ENCODE measurements around the gene ARMC2. TPM values are rescaled to one million over a fixed set of nuclear protein-coding genes. Genes with fewer than 3 reads are reported as not detected.
"Not testable (repeated sequence)": the region's sequence is repeated elsewhere in the genome, so short reads cannot be mapped to it uniquely, and the experiment has no call there.

Gene ARMC2
- polyA plus RNA-seq, 1 experiment: 5.1 TPM

DNA sequence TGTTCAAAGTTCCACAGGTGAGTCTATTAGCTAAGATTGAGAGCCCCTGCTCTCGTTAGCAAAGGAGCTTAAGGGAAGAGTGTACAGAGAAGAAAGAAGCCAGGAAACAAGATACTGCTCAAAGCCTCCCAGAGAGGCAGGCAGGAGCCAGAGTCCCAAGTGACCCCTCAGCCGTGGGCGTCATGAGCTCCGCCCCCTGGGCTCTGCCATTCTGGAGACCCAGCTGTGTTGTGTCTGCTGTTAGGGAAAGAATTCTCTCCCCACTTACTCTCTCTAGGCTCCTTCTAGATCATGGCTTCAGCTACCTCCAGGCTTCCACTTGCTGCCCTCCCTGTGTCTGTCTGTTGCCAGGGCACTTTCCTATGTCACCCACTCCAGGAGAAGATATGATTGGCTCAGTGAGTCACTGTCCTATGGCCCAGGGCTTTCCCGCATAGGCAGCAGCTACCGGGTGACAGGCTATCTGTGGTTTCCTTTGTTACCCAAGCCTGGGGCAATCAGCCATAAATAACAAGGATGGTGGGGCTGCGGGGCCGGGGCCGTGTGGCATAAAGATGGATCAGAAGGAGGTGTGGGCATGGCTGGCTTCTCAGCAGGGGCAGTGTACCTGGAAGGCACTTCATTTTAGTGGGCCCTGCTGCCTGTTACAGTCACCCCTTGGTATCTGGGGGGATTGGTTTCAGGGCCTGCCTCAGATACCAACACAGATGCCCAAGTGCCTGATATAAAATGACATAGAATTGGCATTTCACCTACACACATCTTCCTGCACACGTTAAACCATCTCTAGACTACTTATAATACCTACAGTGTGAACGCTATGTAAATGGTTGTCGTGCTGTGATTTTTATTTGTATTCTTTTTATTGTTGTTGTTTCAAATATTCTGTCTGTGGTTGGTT lies 118.9 kb downstream of the ARMC2 start:
- TF ChIP-seq, protein P1, sequence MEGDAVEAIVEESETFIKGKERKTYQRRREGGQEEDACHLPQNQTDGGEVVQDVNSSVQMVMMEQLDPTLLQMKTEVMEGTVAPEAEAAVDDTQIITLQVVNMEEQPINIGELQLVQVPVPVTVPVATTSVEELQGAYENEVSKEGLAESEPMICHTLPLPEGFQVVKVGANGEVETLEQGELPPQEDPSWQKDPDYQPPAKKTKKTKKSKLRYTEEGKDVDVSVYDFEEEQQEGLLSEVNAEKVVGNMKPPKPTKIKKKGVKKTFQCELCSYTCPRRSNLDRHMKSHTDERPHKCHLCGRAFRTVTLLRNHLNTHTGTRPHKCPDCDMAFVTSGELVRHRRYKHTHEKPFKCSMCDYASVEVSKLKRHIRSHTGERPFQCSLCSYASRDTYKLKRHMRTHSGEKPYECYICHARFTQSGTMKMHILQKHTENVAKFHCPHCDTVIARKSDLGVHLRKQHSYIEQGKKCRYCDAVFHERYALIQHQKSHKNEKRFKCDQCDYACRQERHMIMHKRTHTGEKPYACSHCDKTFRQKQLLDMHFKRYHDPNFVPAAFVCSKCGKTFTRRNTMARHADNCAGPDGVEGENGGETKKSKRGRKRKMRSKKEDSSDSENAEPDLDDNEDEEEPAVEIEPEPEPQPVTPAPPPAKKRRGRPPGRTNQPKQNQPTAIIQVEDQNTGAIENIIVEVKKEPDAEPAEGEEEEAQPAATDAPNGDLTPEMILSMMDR (IDR thresholded peaks at IDR 0.05; ENCODE audit: low read depth, low read length): no peak
- no peaks in the 10 kb centered on the region for H3K27me3 ChIP-seq (ENCODE audit: control insufficient read depth, insufficient read depth, low read length)
- no peaks in the 10 kb centered on the region for H3K9me3 ChIP-seq (ENCODE audit: control insufficient read depth, insufficient read depth, low read length)
- ChIA-PET POLR2A (interaction anchor here (0.7 kb wide), 1 partner anchor 20 kb away, joined by 3 read pairs; no protein-coding TSS in a partner anchor), CTCF (interaction anchor here (1.3 kb wide), 1 partner anchor 425 kb away, joined by 4 read pairs; no protein-coding TSS in a partner anchor)
- DNase-seq (ENCODE audit: low read depth, low spot score): no peak
- H3K4me3 ChIP-seq (ENCODE audit: low read depth, low read length): no peak overlapping the region
- H3K27ac ChIP-seq (ENCODE audit: low read depth, low read length): no peak overlapping the region

- DNase-seq (ENCODE audit: low read depth, low spot score): no peak
- POLR2A ChIA-PET: no interaction called here
- CTCF ChIA-PET: interaction anchor here (0.7 to 1.0 kb wide), 2 partner anchors 18 to 110 kb away, joined by 3 read pairs; no protein-coding TSS in a partner anchor
- Histone ChIP-seq H3K4me3 (ENCODE audit: low read depth, low read length) (no peak overlapping the region), H3K27me3 (ENCODE audit: control insufficient read depth, insufficient read depth, low read length) (no peaks in the 10 kb centered on the region), H3K27ac (ENCODE audit: low read depth, low read length) (no peak overlapping the region), H3K9me3 (ENCODE audit: control insufficient read depth, insufficient read depth, low read length) (no peaks in the 10 kb centered on the region)
- TF ChIP-seq, protein P1 (IDR thresholded peaks at IDR 0.05; ENCODE audit: low read depth, low read length): no peak
Measured at GRCh38 chr6:108968325-108969316, 120.4 kb downstream of the ARMC2 start.

DNA sequence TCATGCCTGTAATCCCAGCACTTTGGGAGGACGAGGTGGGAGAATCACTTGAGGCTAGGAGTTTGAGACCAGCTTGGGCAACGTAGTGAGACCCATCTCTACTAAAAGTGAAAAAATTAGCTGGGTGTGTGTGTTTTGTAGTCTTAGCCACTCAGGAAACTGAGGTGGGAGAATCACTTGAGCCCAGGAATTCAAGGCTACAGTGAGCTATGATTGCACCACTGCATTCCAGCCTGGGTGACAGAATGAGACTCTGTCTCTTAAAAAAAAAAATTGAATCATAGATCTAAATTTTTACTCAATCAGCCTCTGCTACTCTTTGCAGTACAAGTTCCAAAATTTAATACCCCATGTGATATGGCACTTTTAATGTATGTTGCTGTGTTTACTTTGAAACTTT lies 121.6 kb downstream of the ARMC2 start:
- CTCF ChIA-PET: no interaction called here
- H3K9me3 ChIP-seq (ENCODE audit: control insufficient read depth, insufficient read depth, low read length): no peaks in the 10 kb centered on the region
- POLR2A ChIA-PET: interaction anchor here (0.6 kb wide), 1 partner anchor 396 kb away, joined by 3 read pairs; no protein-coding TSS in a partner anchor
- DNase-seq (ENCODE audit: low read depth, low spot score): no peak
- H3K27ac ChIP-seq (ENCODE audit: low read depth, low read length): no peak overlapping the region
- H3K4me3 ChIP-seq (ENCODE audit: low read depth, low read length): no peak overlapping the region
- H3K27me3 ChIP-seq (ENCODE audit: control insufficient read depth, insufficient read depth, low read length): no peaks in the 10 kb centered on the region
- TF ChIP-seq, protein P1 (IDR thresholded peaks at IDR 0.05; ENCODE audit: low read depth, low read length): no peak

GRCh38 chr6:108974201-108974600 lies 126.0 kb downstream of the ARMC2 start:
- Histone ChIP-seq H3K4me3 (ENCODE audit: low read depth, low read length) (no peak overlapping the region), H3K27ac (ENCODE audit: low read depth, low read length) (no peak overlapping the region), H3K27me3 (ENCODE audit: control insufficient read depth, insufficient read depth, low read length) (no peaks in the 10 kb centered on the region), H3K9me3 (ENCODE audit: control insufficient read depth, insufficient read depth, low read length) (no peaks in the 10 kb centered on the region)
- ChIA-PET CTCF (no interaction called here), POLR2A (no interaction called here)
- no peak for DNase-seq (ENCODE audit: low read depth, low spot score)
- TF ChIP-seq, protein P1 (IDR thresholded peaks at IDR 0.05; ENCODE audit: low read depth, low read length): no peak

DNA sequence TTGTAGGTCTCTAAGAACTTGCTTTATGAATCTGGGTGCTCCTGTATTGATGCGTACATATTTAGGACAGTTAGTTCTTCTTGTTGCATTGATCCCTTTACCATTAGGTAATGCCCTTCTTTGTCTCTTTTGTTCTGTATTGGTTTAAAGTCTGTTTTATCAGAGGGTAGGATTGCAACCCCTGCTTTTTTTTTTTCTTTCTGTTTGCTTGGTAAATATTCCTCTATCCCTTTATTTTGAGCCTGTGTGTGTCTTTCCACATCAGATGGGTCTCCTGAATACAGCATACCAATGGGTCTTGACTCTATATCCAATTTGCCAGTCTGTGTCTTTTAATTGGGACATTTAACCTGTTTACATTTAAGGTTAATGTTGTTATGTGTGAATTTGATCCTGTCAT lies 130.4 kb downstream of the ARMC2 start:
- H3K27ac ChIP-seq (ENCODE audit: low read depth, low read length); H3K4me3 ChIP-seq (ENCODE audit: low read depth, low read length); CTCF ChIA-PET; H3K9me3 ChIP-seq (ENCODE audit: control insufficient read depth, insufficient read depth, low read length); H3K27me3 ChIP-seq (ENCODE audit: control insufficient read depth, insufficient read depth, low read length); DNase-seq (ENCODE audit: low read depth, low spot score); POLR2A ChIA-PET: not testable (repeated sequence)
